HG02943 (cell line): Measurements from ENCODE around the gene TEX26.
"Not testable (repeated sequence)": the region's sequence is repeated elsewhere in the genome, so short reads cannot be mapped to it uniquely, and the experiment has no call there.

ENCODE experiments used
- ATAC-seq: cut with Tn5 transposase; IDR thresholded peaks from one replicate; pipeline ENCODE4 v1.9.1; 2021; ENCODE audit warnings: mild to moderate bottlenecking, low read depth, moderate library complexity; ENCODE audit not compliant: unreplicated experiment

The TEX26 gene

GRCh38 chr13:30918662-30919405, 13.6 kb upstream of the TEX26 start:
- ATAC-seq: no peak

- ATAC-seq: no peak
Measured at GRCh38 chr13:30920162-30920909, 12.1 kb upstream of the TEX26 start.

- ATAC-seq: no peak
Measured at GRCh38 chr13:30923418-30923817, 9.0 kb upstream of the TEX26 start.

GRCh38 chr13:30924721-30925120, 7.7 kb upstream of the TEX26 start:
- ATAC-seq: no peak

- no peak for ATAC-seq
Measured at GRCh38 chr13:30925429-30925828, 7.0 kb upstream of the TEX26 start.

- ATAC-seq: no peak
Measured at GRCh38 chr13:30926781-30927180, 5.7 kb upstream of the TEX26 start.

GRCh38 chr13:30927188-30927587, 5.3 kb upstream of the TEX26 start:
- ATAC-seq: not testable (repeated sequence)

GRCh38 chr13:30927595-30927994, 4.9 kb upstream of the TEX26 start:
- no peak for ATAC-seq

- no peak for ATAC-seq
Measured at GRCh38 chr13:30928978-30929377, 3.5 kb upstream of the TEX26 start.

GRCh38 chr13:30933354-30933670, 856 bp downstream of the TEX26 start:
- ATAC-seq: no peak

GRCh38 chr13:30934381-30934780, 1.9 kb downstream of the TEX26 start:
- no peak for ATAC-seq

- no peak for ATAC-seq
Measured at GRCh38 chr13:30934803-30935202, 2.3 kb downstream of the TEX26 start.

- ATAC-seq: no peak
Measured at GRCh38 chr13:30936971-30937370, 4.5 kb downstream of the TEX26 start.

GRCh38 chr13:30943881-30944280, 11.4 kb downstream of the TEX26 start:
- ATAC-seq: no peak

- ATAC-seq: no peak
Measured at GRCh38 chr13:30957258-30957943, 24.9 kb downstream of the TEX26 start.

GRCh38 chr13:30959678-30960077, 27.2 kb downstream of the TEX26 start:
- ATAC-seq: no peak

GRCh38 chr13:30963791-30964190, 31.3 kb downstream of the TEX26 start:
- no peak for ATAC-seq

- no peak for ATAC-seq
Measured at GRCh38 chr13:30965380-30965779, 32.9 kb downstream of the TEX26 start.

- no peak for ATAC-seq
Measured at GRCh38 chr13:30966101-30966500, 33.6 kb downstream of the TEX26 start.

GRCh38 chr13:30968846-30969245, 36.4 kb downstream of the TEX26 start:
- no peak for ATAC-seq

- ATAC-seq: no peak
Measured at GRCh38 chr13:30971575-30971974, 39.1 kb downstream of the TEX26 start.
